SK-N-SH treated with all-trans-retinoic acid at 6 μM for 48 hours (cell line): ENCODE results near the gene GPR68.

Experiments used
- CSDC2 ChIP-seq: fragments of 250-450 bp; sonication (Bioruptor Pico); IDR thresholded peaks from 2 replicates; pipeline ENCODE4 v1.5.0; 2020; ENCODE audit warnings: mild to moderate bottlenecking, moderate library complexity
- ZFP3 ChIP-seq: fragments of 250-450 bp; sonication (Bioruptor Pico); IDR thresholded peaks from 2 replicates; pipeline ENCODE4 v1.5.0; 2020; ENCODE audit warnings: mild to moderate bottlenecking, moderate library complexity
- ZFP30 ChIP-seq: fragments of 450-650 bp; formaldehyde crosslinking; IDR thresholded peaks from 2 replicates; pipeline ENCODE4 v1.5.0; 2022; ENCODE audit warnings: mild to moderate bottlenecking, moderate library complexity
- TF ChIP-seq, protein P1 (sequence below): fragments of 250-450 bp; sonication (Bioruptor Pico); IDR thresholded peaks from 2 replicates; pipeline ENCODE4 v1.5.1; 2020; ENCODE audit warnings: low read depth, mild to moderate bottlenecking, moderate library complexity

DNA sequence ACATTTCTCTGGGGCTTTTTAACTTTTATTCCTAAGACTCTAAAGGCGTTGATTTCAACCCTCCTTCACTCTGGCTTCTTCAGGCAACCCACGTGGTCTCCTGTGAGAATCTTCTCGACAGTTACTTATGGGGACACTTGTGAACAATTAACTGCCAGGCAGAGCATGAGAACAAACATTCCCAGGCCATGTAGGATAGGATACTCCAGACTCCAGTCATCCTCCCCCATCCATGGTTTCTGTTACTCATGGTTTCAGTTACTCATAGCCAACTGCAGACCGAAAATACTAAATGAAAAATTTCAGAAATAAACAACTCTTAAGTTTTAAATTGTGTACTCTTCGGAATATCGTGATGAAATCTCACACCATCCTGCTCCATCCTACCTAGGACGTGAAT is 19.5 kb downstream of the GPR68 start:
- TF ChIP-seq ZFP30 (CRISPR knock-in tag) (no peak), ZFP3 (CRISPR knock-in tag) (no peak), CSDC2 (CRISPR knock-in tag) (no peak)
- TF ChIP-seq, protein P1, sequence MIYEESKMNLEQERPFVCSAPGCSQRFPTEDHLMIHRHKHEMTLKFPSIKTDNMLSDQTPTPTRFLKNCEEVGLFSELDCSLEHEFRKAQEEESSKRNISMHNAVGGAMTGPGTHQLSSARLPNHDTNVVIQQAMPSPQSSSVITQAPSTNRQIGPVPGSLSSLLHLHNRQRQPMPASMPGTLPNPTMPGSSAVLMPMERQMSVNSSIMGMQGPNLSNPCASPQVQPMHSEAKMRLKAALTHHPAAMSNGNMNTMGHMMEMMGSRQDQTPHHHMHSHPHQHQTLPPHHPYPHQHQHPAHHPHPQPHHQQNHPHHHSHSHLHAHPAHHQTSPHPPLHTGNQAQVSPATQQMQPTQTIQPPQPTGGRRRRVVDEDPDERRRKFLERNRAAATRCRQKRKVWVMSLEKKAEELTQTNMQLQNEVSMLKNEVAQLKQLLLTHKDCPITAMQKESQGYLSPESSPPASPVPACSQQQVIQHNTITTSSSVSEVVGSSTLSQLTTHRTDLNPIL (CRISPR knock-in tag) = no peak
